GM21576 (cell line): Measurements from ENCODE around the gene SNX6.
"Not testable (repeated sequence)": the region's sequence is repeated elsewhere in the genome, so short reads cannot be mapped to it uniquely, and the experiment has no call there.

Source experiments
- ATAC-seq: cut with Tn5 transposase; IDR thresholded peaks from one replicate; pipeline ENCODE4 v1.9.1; 2021; ENCODE audit warnings: mild to moderate bottlenecking, moderate library complexity; ENCODE audit not compliant: unreplicated experiment

Gene SNX6

DNA sequence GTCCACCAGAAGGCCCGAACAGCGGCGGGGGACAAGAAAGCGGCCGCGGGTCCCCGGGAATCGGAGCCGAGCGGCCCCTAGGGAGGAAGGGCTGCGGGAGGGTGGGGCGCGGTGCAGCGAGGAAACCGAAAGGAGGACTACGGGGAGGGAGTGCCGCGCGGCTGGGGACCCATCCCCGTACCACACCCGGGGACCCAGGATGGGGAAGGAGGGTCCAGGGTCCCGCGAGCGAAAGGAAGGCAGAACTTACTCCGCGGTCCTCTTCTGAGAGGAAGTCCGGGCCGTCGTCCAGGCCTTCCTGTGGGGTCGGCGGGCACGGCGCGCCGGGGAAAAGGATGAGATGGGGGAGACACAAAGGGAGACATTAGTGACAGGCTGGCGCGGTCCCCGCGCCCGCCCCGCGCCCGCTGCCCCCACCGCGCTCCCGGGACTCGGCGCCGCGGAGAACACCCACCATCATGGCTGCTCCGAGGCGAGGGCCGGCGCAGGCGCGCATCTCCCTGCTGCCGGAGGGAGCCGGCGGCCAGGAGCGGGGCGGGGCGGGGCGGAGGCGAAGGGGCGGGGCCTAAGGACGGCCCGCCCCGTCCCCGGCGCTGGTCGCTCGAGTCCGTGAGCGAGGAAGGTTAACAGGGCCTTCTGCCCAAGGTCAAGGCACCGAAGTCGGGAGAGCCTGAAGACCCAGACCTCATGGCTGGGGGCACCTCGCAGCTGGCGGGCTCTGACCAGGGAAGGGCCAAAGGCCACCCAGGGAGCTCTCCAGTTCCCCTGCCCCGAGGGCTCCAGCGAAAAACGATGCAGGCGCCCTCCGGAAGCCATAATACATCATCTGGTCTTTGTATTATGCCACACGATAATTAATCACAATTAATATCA is at the start of gene SNX6:
SNX6 (minus strand) TSS at position 492 of the 873 bp plus-strand sequence; CDS start at position 460, 32 bp downstream.
- ATAC-seq, result peak; percentile 91

GRCh38 chr14:34678735-34679134 is 48.8 kb upstream of the SNX6 start:
- ATAC-seq, result no peak

DNA sequence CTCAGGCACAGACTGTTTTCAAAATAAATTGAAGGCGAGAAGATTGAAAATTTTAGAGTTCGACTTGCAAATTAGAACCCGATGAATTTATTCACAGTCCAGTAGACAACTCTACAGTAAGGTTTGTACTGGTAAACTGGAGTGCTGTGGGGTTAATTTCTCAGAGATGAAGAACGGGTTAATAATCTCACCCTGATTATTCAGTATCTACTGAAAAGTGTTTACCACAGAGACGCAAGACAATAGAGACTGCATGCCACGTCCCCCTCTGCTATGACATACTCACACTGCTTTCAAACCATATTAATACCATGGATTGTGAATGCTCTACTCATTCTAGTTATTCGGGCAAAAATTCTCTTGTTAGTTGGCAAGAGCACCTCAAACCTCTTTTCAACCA is 48.4 kb upstream of the SNX6 start:
- no peak for ATAC-seq

- no peak for ATAC-seq
These were observed 46.7 kb upstream of the SNX6 start for GRCh38 chr14:34676516-34677211.

GRCh38 chr14:34673702-34674101 is 43.8 kb upstream of the SNX6 start:
- no peak for ATAC-seq

GRCh38 chr14:34671716-34672115 is 41.8 kb upstream of the SNX6 start:
- no peak for ATAC-seq

GRCh38 chr14:34668111-34668510 is 38.2 kb upstream of the SNX6 start:
- no peak for ATAC-seq

GRCh38 chr14:34667007-34667406 is 37.1 kb upstream of the SNX6 start:
- ATAC-seq, result no peak

- no peak for ATAC-seq
These were observed 36.0 kb upstream of the SNX6 start for GRCh38 chr14:34665785-34666435.

DNA sequence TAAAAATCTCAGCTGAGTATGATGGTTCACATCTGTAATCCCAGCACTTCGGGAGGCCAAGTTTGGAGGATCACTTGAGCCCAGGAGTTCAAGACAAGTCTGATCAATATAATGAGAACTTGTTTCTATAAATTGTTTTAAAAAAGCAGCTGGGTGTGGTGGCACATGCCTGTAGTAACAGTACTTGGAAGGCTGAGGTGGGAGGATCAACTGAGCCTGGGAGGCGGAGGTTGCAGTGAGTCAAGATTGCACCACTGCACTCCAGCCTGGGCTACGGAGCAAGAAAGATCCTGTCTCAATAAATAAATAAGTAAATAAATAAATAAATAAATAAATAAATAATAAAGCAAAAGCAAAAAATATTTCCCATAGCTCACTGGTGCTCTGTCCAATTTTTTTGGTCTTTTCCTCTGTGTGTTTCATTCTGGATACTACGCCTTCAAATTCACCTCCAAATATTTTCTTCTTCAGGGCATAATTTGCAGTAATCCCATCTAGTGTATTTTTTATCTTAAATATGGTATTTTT is 32.7 kb upstream of the SNX6 start:
- no peak for ATAC-seq

- no peak for ATAC-seq
These were observed 30.8 kb upstream of the SNX6 start for GRCh38 chr14:34660796-34661195.

DNA sequence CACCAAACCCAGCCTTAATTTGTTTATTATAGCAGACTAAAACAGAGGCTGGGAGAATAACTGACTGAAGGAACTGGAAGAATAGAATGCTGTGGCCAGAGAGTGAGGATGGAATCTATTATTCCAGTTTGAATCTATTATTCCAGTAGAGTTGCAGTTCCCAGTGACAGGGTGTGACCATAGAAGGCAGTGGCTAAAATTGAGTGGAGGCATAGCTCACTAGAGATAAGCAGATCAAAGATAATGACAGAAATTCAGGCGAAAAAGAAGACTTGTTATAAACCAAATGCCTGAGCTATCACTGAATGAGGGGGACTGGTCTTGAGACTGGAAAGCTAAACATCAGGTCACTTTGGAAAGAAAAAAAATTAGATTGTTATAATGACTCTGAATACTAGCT is 26.0 kb upstream of the SNX6 start:
- no peak for ATAC-seq

DNA sequence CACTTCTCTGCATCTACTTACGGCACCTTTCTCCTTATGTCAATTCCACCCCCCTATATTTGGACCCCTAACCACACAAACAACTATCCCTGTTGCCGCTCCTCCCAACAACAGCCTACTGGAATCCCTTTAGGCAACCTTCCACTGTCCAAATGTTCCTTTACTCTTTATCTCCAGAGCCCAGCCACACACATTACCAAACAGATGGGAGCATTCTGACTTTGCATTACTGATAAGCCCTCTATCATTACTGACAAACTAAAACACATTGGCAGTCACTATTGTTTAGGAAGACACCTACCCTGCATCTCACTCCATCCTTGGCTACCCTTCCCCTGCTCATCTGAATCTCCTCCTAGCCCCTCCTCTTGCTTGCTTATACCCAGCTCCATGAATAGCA is 23.1 kb upstream of the SNX6 start:
- not testable (repeated sequence) for ATAC-seq

- ATAC-seq, result not testable (repeated sequence)
These were observed 22.4 kb upstream of the SNX6 start for GRCh38 chr14:34652348-34652747.

GRCh38 chr14:34650786-34651584 is 21.0 kb upstream of the SNX6 start:
- ATAC-seq, result no peak

- ATAC-seq, result not testable (repeated sequence)
These were observed 20.1 kb upstream of the SNX6 start for GRCh38 chr14:34650006-34650405.

- no peak for ATAC-seq
These were observed 19.4 kb upstream of the SNX6 start for GRCh38 chr14:34649344-34649743.

- ATAC-seq, result no peak
These were observed 16.8 kb upstream of the SNX6 start for GRCh38 chr14:34646570-34647255.

DNA sequence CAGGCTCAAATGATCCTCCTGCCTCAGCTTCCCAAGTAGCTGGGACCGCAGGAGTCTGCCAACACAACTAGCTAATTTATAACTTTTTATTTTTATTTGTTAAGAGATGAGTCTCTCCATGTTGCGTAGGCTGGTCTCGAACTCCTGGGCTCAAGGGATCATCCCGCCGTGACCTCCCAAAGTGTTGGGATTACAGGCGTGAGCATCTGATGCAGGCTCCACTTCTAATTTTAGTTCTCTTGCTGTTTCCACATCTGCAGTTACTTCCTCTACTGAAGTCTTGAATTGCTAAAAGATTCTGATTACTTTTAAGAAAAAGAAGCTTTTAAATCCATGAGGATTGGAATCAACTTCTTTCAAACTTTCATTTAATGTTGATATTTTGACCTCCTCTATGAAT is 13.4 kb upstream of the SNX6 start:
- no peak for ATAC-seq

- ATAC-seq, result no peak
These were observed 12.6 kb upstream of the SNX6 start for GRCh38 chr14:34642595-34642994.
